ENCODE measurements around the gene SHH. TPM values are rescaled to one million over a fixed set of nuclear protein-coding genes. Genes with fewer than 3 reads are reported as not detected.

SHH gene
- total and polyA plus RNA-seq, 2 experiments from 2014 or later: not detected

DNA sequence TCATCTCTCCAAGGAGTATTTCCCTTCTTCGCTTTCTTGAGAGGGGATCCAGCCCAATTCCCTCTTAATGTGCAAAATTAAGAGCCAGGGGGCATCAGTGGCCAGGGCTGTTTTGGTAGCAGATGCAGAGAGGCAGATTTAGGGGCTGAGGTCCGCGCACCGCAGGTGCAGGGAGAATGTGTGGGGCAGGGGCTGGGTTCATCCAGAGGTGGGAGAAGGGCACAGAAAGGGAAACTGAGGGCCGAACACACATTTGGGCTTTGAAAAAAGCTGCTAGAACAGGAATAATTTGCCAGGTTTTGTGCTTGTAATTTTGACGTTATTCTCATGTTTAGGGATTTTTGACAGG is 6.5 kb upstream of the SHH start (continued):
- TF ChIP-seq, protein P1, sequence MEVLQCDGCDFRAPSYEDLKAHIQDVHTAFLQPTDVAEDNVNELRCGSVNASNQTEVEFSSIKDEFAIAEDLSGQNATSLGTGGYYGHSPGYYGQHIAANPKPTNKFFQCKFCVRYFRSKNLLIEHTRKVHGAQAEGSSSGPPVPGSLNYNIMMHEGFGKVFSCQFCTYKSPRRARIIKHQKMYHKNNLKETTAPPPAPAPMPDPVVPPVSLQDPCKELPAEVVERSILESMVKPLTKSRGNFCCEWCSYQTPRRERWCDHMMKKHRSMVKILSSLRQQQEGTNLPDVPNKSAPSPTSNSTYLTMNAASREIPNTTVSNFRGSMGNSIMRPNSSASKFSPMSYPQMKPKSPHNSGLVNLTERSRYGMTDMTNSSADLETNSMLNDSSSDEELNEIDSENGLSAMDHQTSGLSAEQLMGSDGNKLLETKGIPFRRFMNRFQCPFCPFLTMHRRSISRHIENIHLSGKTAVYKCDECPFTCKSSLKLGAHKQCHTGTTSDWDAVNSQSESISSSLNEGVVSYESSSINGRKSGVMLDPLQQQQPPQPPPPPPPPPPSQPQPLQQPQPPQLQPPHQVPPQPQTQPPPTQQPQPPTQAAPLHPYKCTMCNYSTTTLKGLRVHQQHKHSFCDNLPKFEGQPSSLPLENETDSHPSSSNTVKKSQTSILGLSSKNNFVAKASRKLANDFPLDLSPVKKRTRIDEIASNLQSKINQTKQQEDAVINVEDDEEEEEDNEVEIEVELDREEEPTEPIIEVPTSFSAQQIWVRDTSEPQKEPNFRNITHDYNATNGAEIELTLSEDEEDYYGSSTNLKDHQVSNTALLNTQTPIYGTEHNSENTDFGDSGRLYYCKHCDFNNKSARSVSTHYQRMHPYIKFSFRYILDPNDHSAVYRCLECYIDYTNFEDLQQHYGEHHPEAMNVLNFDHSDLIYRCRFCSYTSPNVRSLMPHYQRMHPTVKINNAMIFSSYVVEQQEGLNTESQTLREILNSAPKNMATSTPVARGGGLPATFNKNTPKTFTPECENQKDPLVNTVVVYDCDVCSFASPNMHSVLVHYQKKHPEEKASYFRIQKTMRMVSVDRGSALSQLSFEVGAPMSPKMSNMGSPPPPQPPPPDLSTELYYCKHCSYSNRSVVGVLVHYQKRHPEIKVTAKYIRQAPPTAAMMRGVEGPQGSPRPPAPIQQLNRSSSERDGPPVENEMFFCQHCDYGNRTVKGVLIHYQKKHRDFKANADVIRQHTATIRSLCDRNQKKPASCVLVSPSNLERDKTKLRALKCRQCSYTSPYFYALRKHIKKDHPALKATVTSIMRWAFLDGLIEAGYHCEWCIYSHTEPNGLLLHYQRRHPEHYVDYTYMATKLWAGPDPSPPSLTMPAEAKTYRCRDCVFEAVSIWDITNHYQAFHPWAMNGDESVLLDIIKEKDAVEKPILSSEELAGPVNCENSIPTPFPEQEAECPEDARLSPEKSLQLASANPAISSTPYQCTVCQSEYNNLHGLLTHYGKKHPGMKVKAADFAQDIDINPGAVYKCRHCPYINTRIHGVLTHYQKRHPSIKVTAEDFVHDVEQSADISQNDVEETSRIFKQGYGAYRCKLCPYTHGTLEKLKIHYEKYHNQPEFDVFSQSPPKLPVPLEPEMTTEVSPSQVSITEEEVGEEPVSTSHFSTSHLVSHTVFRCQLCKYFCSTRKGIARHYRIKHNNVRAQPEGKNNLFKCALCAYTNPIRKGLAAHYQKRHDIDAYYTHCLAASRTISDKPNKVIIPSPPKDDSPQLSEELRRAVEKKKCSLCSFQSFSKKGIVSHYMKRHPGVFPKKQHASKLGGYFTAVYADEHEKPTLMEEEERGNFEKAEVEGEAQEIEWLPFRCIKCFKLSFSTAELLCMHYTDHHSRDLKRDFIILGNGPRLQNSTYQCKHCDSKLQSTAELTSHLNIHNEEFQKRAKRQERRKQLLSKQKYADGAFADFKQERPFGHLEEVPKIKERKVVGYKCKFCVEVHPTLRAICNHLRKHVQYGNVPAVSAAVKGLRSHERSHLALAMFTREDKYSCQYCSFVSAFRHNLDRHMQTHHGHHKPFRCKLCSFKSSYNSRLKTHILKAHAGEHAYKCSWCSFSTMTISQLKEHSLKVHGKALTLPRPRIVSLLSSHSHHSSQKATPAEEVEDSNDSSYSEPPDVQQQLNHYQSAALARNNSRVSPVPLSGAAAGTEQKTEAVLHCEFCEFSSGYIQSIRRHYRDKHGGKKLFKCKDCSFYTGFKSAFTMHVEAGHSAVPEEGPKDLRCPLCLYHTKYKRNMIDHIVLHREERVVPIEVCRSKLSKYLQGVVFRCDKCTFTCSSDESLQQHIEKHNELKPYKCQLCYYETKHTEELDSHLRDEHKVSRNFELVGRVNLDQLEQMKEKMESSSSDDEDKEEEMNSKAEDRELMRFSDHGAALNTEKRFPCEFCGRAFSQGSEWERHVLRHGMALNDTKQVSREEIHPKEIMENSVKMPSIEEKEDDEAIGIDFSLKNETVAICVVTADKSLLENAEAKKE (CRISPR knock-in tag; IDR thresholded peaks at IDR 0.05): no peak
- TF ChIP-seq ZNF114 (CRISPR knock-in tag; IDR thresholded peaks at IDR 0.05): no peak

DNA sequence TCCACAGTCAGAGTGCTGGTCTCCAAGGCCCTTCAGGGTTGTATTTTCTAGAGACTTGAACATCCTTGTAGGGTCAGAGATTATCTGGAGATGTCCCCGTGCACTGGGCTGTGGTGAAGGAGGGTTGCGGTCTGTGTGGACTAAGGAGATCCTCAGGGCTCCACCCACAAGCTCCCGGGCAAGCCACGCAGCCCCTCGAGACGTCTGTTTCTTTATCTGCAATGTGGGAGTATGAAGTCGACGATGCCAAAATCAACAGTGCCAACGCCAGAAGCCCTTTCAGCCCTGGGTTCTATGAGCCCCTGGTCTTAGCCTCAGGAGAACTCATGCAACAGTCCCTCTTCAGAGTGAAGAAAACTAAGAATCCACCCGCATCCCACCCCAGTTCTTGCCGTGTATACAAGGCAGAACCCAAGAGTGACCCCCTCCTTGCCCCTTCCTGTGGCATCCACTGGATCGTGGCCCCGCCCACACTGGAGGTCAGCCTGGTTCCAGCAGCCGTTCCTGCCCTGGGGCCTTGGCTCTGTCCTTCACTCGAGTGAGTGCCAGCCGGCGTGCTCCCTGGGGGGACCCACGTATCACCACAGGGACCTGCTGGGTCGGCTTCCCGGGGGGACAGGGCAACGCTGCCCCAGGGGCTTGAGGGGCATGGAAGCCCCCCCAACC is 6.0 kb upstream of the SHH start:
- Histone ChIP-seq H3K36me3 (ENCODE audit: insufficient read depth) (no peaks in the 10 kb centered on the region), H3K9me2 (ENCODE audit: insufficient read depth) (no peaks in the 10 kb centered on the region), H4K20me1 (replicated peaks; ENCODE audit: insufficient read depth) (no peaks in the 10 kb centered on the region; the same call in 1 of the 2 replicates), H3K79me2 (replicated peaks; ENCODE audit: insufficient read depth) (no peaks in the 10 kb centered on the region), H3K27me3 (ENCODE audit: insufficient read depth) (peaks cover 21% of the 10 kb centered on the region), H3K4me1 (ENCODE audit: insufficient read depth) (no peaks in the 10 kb centered on the region), H3F3A (replicated peaks; ENCODE audit: low read depth) (no peaks in the 10 kb centered on the region), H3K4me2 (no peak overlapping the region), H3K4me3 (no peak overlapping the region), H2AFZ (no peak overlapping the region), H3K27ac (ENCODE audit: low read depth) (no peak overlapping the region)
- Mint-ChIP-seq H3K27me3 (ENCODE audit: insufficient read depth, low read depth, poor library complexity) (peaks cover 33% of the 10 kb centered on the region), H3K4me3 (no peak overlapping the region), H3K36me3 (ENCODE audit: low read depth) (no peaks in the 10 kb centered on the region), H3K27ac (no peak overlapping the region), H3K4me1 (peaks cover 13% of the 10 kb centered on the region), H3K9me3 (peaks cover 4% of the 10 kb centered on the region; the same call in 1 of the 3 replicates)
- ATAC-seq (no peak), DNase-seq (ENCODE audit: low spot score) (no peak)
- TF ChIP-seq POLR2AphosphoS5 (IDR thresholded peaks at IDR 0.05; ENCODE audit: low read depth) (no peak), NANOG (IDR thresholded peaks at IDR 0.05; ENCODE audit: borderline replicate concordance) (no peak), CREB1 (CRISPR knock-in tag; IDR thresholded peaks at IDR 0.05; ENCODE audit: low read depth) (no peak), STAT1 (IDR thresholded peaks at IDR 0.05; ENCODE audit: unreplicated experiment) (no peak), ZNF114 (CRISPR knock-in tag; IDR thresholded peaks at IDR 0.05) (no peak), EZH2 (IDR thresholded peaks at IDR 0.05; ENCODE audit: low read depth, unreplicated experiment) (no peak), EZH2phosphoT487 (IDR thresholded peaks at IDR 0.05; ENCODE audit: unreplicated experiment) (no peak), JUNB (IDR thresholded peaks at IDR 0.05; ENCODE audit: unreplicated experiment) (no peak)
- TF ChIP-seq, protein P2, sequence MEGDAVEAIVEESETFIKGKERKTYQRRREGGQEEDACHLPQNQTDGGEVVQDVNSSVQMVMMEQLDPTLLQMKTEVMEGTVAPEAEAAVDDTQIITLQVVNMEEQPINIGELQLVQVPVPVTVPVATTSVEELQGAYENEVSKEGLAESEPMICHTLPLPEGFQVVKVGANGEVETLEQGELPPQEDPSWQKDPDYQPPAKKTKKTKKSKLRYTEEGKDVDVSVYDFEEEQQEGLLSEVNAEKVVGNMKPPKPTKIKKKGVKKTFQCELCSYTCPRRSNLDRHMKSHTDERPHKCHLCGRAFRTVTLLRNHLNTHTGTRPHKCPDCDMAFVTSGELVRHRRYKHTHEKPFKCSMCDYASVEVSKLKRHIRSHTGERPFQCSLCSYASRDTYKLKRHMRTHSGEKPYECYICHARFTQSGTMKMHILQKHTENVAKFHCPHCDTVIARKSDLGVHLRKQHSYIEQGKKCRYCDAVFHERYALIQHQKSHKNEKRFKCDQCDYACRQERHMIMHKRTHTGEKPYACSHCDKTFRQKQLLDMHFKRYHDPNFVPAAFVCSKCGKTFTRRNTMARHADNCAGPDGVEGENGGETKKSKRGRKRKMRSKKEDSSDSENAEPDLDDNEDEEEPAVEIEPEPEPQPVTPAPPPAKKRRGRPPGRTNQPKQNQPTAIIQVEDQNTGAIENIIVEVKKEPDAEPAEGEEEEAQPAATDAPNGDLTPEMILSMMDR (conservative IDR thresholded peaks at IDR 0.05; ENCODE audit: low read depth in 2 of 2): no peak
- TF ChIP-seq, protein P3, sequence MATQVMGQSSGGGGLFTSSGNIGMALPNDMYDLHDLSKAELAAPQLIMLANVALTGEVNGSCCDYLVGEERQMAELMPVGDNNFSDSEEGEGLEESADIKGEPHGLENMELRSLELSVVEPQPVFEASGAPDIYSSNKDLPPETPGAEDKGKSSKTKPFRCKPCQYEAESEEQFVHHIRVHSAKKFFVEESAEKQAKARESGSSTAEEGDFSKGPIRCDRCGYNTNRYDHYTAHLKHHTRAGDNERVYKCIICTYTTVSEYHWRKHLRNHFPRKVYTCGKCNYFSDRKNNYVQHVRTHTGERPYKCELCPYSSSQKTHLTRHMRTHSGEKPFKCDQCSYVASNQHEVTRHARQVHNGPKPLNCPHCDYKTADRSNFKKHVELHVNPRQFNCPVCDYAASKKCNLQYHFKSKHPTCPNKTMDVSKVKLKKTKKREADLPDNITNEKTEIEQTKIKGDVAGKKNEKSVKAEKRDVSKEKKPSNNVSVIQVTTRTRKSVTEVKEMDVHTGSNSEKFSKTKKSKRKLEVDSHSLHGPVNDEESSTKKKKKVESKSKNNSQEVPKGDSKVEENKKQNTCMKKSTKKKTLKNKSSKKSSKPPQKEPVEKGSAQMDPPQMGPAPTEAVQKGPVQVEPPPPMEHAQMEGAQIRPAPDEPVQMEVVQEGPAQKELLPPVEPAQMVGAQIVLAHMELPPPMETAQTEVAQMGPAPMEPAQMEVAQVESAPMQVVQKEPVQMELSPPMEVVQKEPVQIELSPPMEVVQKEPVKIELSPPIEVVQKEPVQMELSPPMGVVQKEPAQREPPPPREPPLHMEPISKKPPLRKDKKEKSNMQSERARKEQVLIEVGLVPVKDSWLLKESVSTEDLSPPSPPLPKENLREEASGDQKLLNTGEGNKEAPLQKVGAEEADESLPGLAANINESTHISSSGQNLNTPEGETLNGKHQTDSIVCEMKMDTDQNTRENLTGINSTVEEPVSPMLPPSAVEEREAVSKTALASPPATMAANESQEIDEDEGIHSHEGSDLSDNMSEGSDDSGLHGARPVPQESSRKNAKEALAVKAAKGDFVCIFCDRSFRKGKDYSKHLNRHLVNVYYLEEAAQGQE (IDR thresholded peaks at IDR 0.05; ENCODE audit: unreplicated experiment): no peak

Data from GM23338 (cell line).